Measurements from ENCODE around the gene TMEM181.

DNA sequence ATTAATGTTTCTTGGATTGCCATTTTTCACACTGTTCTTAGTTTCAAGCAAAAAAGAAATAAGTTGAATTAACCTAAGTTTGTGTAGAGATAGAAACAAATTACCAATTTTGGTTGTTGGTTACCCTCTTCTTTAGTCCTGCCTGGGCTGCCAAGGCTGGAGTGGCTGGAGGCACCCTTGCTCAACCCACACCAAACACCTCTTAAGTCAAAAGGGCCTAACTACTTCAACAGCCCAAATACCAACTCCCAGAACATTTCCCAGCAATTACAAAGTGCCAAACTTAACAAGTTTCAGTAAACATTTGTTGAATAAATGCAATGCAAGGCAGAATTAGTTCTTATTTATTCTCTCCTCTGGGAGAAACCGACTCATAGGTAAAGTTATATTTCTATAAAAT is 38.1 kb upstream of the TMEM181 start:
- TF ChIP-seq, protein P1, sequence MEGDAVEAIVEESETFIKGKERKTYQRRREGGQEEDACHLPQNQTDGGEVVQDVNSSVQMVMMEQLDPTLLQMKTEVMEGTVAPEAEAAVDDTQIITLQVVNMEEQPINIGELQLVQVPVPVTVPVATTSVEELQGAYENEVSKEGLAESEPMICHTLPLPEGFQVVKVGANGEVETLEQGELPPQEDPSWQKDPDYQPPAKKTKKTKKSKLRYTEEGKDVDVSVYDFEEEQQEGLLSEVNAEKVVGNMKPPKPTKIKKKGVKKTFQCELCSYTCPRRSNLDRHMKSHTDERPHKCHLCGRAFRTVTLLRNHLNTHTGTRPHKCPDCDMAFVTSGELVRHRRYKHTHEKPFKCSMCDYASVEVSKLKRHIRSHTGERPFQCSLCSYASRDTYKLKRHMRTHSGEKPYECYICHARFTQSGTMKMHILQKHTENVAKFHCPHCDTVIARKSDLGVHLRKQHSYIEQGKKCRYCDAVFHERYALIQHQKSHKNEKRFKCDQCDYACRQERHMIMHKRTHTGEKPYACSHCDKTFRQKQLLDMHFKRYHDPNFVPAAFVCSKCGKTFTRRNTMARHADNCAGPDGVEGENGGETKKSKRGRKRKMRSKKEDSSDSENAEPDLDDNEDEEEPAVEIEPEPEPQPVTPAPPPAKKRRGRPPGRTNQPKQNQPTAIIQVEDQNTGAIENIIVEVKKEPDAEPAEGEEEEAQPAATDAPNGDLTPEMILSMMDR (IDR thresholded peaks at IDR 0.05; ENCODE audit: insufficient read depth, low read depth, low read length) = no peak
- TF ChIP-seq EZH2 (IDR thresholded peaks at IDR 0.05; ENCODE audit: insufficient read depth, low read length) = no peak
